SU-DHL-6 (cell line): ENCODE data around the gene CALML3.

ENCODE experiments used
- H2AFZ ChIP-seq: fragments of 200-600 bp; sonication (generic); 2 replicates; pipeline ENCODE4 v1.6.1; 2014; ENCODE audit warnings: low read depth, mild to moderate bottlenecking, moderate library complexity, mixed read lengths, antibody characterized with exemption, low read length; ENCODE audit not compliant: severe bottlenecking
- H3F3A ChIP-seq: fragments of 200-600 bp; shearing (Covaris generic); 2 replicates; pipeline ENCODE4 v1.6.0; 2016; ENCODE audit warnings: antibody characterized with exemption, mild to moderate bottlenecking; ENCODE audit not compliant: insufficient read depth
- H3K27ac ChIP-seq: fragments of 200-600 bp; sonication (generic); 2 replicates; pipeline ENCODE4 v1.5.1; 2016; ENCODE audit warnings: low read depth, mild to moderate bottlenecking, low read length, moderate library complexity, mixed read lengths
- H3K27me3 ChIP-seq: fragments of 200-600 bp; sonication (generic), shearing (Covaris generic); 2 replicates; pipeline ENCODE4 v1.6.0; 2014; ENCODE audit warnings: mild to moderate bottlenecking, low read length
- H3K36me3 ChIP-seq: fragments of 200-600 bp; sonication (generic); 2 replicates; pipeline ENCODE4 v1.6.1; 2014; ENCODE audit warnings: mild to moderate bottlenecking, low read length, mixed read lengths
- H3K4me2 ChIP-seq: fragments of 300-600, 200-600 bp; shearing (Covaris generic), sonication (generic); 2 replicates; pipeline ENCODE4 v1.6.0; 2014; ENCODE audit warnings: low read length, low read depth, mild to moderate bottlenecking; ENCODE audit not compliant: poor library complexity, severe bottlenecking
- H3K4me3 ChIP-seq: fragments of 200-600 bp; sonication (generic); 2 replicates; pipeline ENCODE4 v1.5.1; 2014; ENCODE audit warnings: antibody characterized with exemption, low read length, mild to moderate bottlenecking, mixed read lengths; ENCODE audit not compliant: insufficient read depth, poor library complexity, severe bottlenecking
- H3K79me2 ChIP-seq: fragments of 200-600 bp; sonication (generic); 2 replicates; pipeline ENCODE4 v1.6.1; 2014; ENCODE audit warnings: mild to moderate bottlenecking, low read length, moderate library complexity; ENCODE audit not compliant: insufficient read depth
- H3K9ac ChIP-seq: fragments of 200-600 bp; sonication (generic); 2 replicates; pipeline ENCODE4 v1.7.0; 2014; ENCODE audit warnings: mild to moderate bottlenecking, low read length
- H3K9me2 ChIP-seq: fragments of 200-600 bp; sonication (generic); replicated peaks from 2 replicates; pipeline ENCODE4 v1.6.1; 2014; ENCODE audit warnings: low read length; ENCODE audit not compliant: insufficient read depth
- H3K9me3 ChIP-seq: fragments of 200-600 bp; sonication (generic); 2 replicates; pipeline ENCODE4 v1.6.1; 2014; ENCODE audit warnings: low read length, mixed read lengths; ENCODE audit not compliant: insufficient read depth
- H4K20me1 ChIP-seq: fragments of 200-600 bp; sonication (generic); 2 replicates; pipeline ENCODE4 v1.6.1; 2014; ENCODE audit warnings: low read depth, mild to moderate bottlenecking, antibody characterized with exemption, low read length, moderate library complexity, mixed read lengths
- CTCF ChIP-seq: fragments of 200-600 bp; sonication (generic); IDR thresholded peaks from one replicate; pipeline ENCODE4 v1.5.1; 2017; ENCODE audit warnings: antibody characterized with exemption, mild to moderate bottlenecking, low read length, moderate library complexity; ENCODE audit not compliant: insufficient read depth, poor library complexity, severe bottlenecking
- EZH2phosphoT487 ChIP-seq: fragments of 200-600 bp; sonication (generic), shearing (Covaris generic); conservative IDR thresholded peaks from 2 replicates; pipeline ENCODE4 v1.6.1; 2018; ENCODE audit warnings: mild to moderate bottlenecking, antibody characterized with exemption, low read length, moderate library complexity, mixed read lengths

Gene CALML3

GRCh38 chr10:5540080-5540479, 15.3 kb downstream of the CALML3 start:
- H3K4me2 ChIP-seq, result no peak overlapping the region
- TF ChIP-seq EZH2phosphoT487 (no peak), CTCF (no peak)
- H3K4me3 ChIP-seq, result no peak overlapping the region
- H3K79me2 ChIP-seq, result no peaks in the 10 kb centered on the region
- H4K20me1 ChIP-seq, result no peaks in the 10 kb centered on the region
- no peak overlapping the region for H3K9ac ChIP-seq
- no peaks in the 10 kb centered on the region for H3K27me3 ChIP-seq
- 0 out of 2 replicates have a peak, but pooled peaks cover 5% of the 10 kb centered on the region for H3K36me3 ChIP-seq
- H3K9me2 ChIP-seq, result no peaks in the 10 kb centered on the region
- no peak overlapping the region for H2AFZ ChIP-seq
- H3K9me3 ChIP-seq, result no peaks in the 10 kb centered on the region
- no peak overlapping the region for H3K27ac ChIP-seq
- no peaks in the 10 kb centered on the region for H3F3A ChIP-seq

GRCh38 chr10:5540891-5541290, 16.1 kb downstream of the CALML3 start:
- H3K9me2 ChIP-seq, result no peaks in the 10 kb centered on the region
- no peaks in the 10 kb centered on the region for H3K79me2 ChIP-seq
- TF ChIP-seq EZH2phosphoT487 (no peak), CTCF (no peak)
- no peaks in the 10 kb centered on the region for H4K20me1 ChIP-seq
- H3K36me3 ChIP-seq, result 0 out of 2 replicates have a peak, but pooled peaks cover 5% of the 10 kb centered on the region
- no peaks in the 10 kb centered on the region for H3K9me3 ChIP-seq
- H3K27me3 ChIP-seq, result no peaks in the 10 kb centered on the region
- no peaks in the 10 kb centered on the region for H3F3A ChIP-seq
- H2AFZ ChIP-seq, result no peak overlapping the region
- no peak overlapping the region for H3K4me3 ChIP-seq
- no peak overlapping the region for H3K27ac ChIP-seq
- H3K4me2 ChIP-seq, result no peak overlapping the region
- no peak overlapping the region for H3K9ac ChIP-seq

GRCh38 chr10:5542100-5542499, 17.3 kb downstream of the CALML3 start:
- H3K79me2 ChIP-seq, result no peaks in the 10 kb centered on the region
- no peaks in the 10 kb centered on the region for H3K27me3 ChIP-seq
- no peaks in the 10 kb centered on the region for H3F3A ChIP-seq
- TF ChIP-seq EZH2phosphoT487 (no peak), CTCF (no peak)
- no peak overlapping the region for H3K27ac ChIP-seq
- H3K9me2 ChIP-seq, result no peaks in the 10 kb centered on the region
- no peak overlapping the region for H3K9ac ChIP-seq
- H3K9me3 ChIP-seq, result no peaks in the 10 kb centered on the region
- H4K20me1 ChIP-seq, result no peaks in the 10 kb centered on the region
- H2AFZ ChIP-seq, result no peak overlapping the region
- 0 out of 2 replicates have a peak, but pooled peaks cover 5% of the 10 kb centered on the region for H3K36me3 ChIP-seq
- H3K4me2 ChIP-seq, result no peak overlapping the region
- H3K4me3 ChIP-seq, result no peak overlapping the region
